Stimulated activated memory B cell treated with anti-CD40 and anti-IgM and Interleukin-4, amounts not matched to agents 10 μg/mL and 1 μg/mL and 100 μg/mL, for 72 hours (primary cell): ENCODE measurements around the gene RASGRF1.
A peak's percentile ranks its signal among the peaks of the same experiment; 100 is the strongest.

Experiments used
- ATAC-seq: fragments of 150-1000 bp; cut with Tn5 transposase; 2 replicates; pipeline ENCODE4 v1.10.0; 2021
- H3K27ac Mint-ChIP-seq: one replicate; pipeline ENCODE4 v1.8.0; 2022; ENCODE audit warnings: mild to moderate bottlenecking, mixed read lengths
- H3K27me3 Mint-ChIP-seq: one replicate; pipeline ENCODE4 v1.8.0; 2022; ENCODE audit warnings: mixed read lengths
- H3K36me3 Mint-ChIP-seq: one replicate; pipeline ENCODE4 v1.8.0; 2022; ENCODE audit warnings: mixed read lengths
- H3K4me1 Mint-ChIP-seq: one replicate; pipeline ENCODE4 v1.8.0; 2022; ENCODE audit warnings: mixed read lengths
- H3K4me3 Mint-ChIP-seq: one replicate; pipeline ENCODE4 v1.8.0; 2022; ENCODE audit warnings: mild to moderate bottlenecking, moderate library complexity, mixed read lengths
- H3K9me3 Mint-ChIP-seq: one replicate; pipeline ENCODE4 v1.8.0; 2022; ENCODE audit warnings: mixed read lengths

RASGRF1 gene

GRCh38 chr15:78969687-78970349 is 120.8 kb downstream of the RASGRF1 start:
- Mint-ChIP-seq H3K9me3 (no peaks in the 10 kb centered on the region), H3K4me3 (no peak overlapping the region), H3K27ac (no peak overlapping the region), H3K36me3 (peaks cover 7% of the 10 kb centered on the region), H3K4me1 (peaks cover 5% of the 10 kb centered on the region), H3K27me3 (no peaks in the 10 kb centered on the region)
- ATAC-seq, result no peak

- Mint-ChIP-seq H3K27ac (peak overlapping the region; percentile 6), H3K27me3 (no peaks in the 10 kb centered on the region), H3K9me3 (no peaks in the 10 kb centered on the region), H3K36me3 (peaks cover 7% of the 10 kb centered on the region), H3K4me3 (no peak overlapping the region), H3K4me1 (peaks cover 5% of the 10 kb centered on the region)
- no peak for ATAC-seq
Observed at GRCh38 chr15:78968539-78969271, 121.9 kb downstream of the RASGRF1 start.

GRCh38 chr15:78968114-78968513 is 122.5 kb downstream of the RASGRF1 start:
- Mint-ChIP-seq H3K36me3 (peaks cover 7% of the 10 kb centered on the region), H3K27me3 (no peaks in the 10 kb centered on the region), H3K9me3 (no peaks in the 10 kb centered on the region), H3K4me3 (no peak overlapping the region), H3K4me1 (peaks cover 5% of the 10 kb centered on the region), H3K27ac (no peak overlapping the region)
- no peak for ATAC-seq

DNA sequence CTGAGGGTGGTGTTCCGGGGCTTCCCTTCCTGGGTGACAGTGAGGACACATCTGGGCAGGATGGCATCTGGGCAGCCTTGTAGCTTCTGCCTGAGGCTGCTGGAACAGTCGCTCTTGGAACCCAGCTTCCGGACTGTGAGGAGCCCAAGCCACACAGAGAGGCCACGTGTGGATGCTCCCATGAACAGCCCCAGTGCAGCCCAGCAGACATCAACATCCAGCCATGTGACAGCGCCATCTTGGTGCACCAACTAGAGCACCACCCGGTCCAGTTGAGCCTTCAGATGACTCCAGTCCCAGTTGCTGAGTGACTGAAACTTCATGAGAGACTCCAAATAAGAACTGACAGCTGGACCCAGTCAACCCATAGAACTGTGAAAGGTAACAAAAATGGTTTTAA is 130.3 kb downstream of the RASGRF1 start:
- no peak overlapping the region for H3K27ac Mint-ChIP-seq
- no peak overlapping the region for H3K4me3 Mint-ChIP-seq
- H3K27me3 Mint-ChIP-seq, result no peaks in the 10 kb centered on the region
- H3K4me1 Mint-ChIP-seq, result no peaks in the 10 kb centered on the region
- ATAC-seq, result no peak
- peaks cover 6% of the 10 kb centered on the region for H3K36me3 Mint-ChIP-seq
- H3K9me3 Mint-ChIP-seq, result no peaks in the 10 kb centered on the region

- H3K9me3 Mint-ChIP-seq, result no peaks in the 10 kb centered on the region
- H3K4me3 Mint-ChIP-seq, result no peak overlapping the region
- peaks cover 6% of the 10 kb centered on the region for H3K36me3 Mint-ChIP-seq
- no peak for ATAC-seq
- no peak overlapping the region for H3K27ac Mint-ChIP-seq
- no peaks in the 10 kb centered on the region for H3K4me1 Mint-ChIP-seq
- no peaks in the 10 kb centered on the region for H3K27me3 Mint-ChIP-seq
Observed at GRCh38 chr15:78959360-78959759, 131.2 kb downstream of the RASGRF1 start.

- Mint-ChIP-seq H3K27ac (no peak overlapping the region), H3K4me3 (no peak overlapping the region), H3K36me3 (peaks cover 6% of the 10 kb centered on the region), H3K9me3 (no peaks in the 10 kb centered on the region), H3K4me1 (peaks cover 6% of the 10 kb centered on the region), H3K27me3 (no peaks in the 10 kb centered on the region)
- no peak for ATAC-seq
Observed at GRCh38 chr15:78957416-78958093, 133.0 kb downstream of the RASGRF1 start.

- Mint-ChIP-seq H3K9me3 (no peaks in the 10 kb centered on the region), H3K4me1 (peaks cover 12% of the 10 kb centered on the region), H3K27me3 (no peaks in the 10 kb centered on the region), H3K36me3 (peaks cover 6% of the 10 kb centered on the region), H3K27ac (no peak overlapping the region), H3K4me3 (no peak overlapping the region)
- no peak for ATAC-seq
Observed at GRCh38 chr15:78956937-78957336, 133.6 kb downstream of the RASGRF1 start.

GRCh38 chr15:78955355-78955754 is 135.2 kb downstream of the RASGRF1 start:
- Mint-ChIP-seq H3K9me3 (no peaks in the 10 kb centered on the region), H3K36me3 (no peaks in the 10 kb centered on the region), H3K4me3 (no peak overlapping the region), H3K27me3 (no peaks in the 10 kb centered on the region), H3K4me1 (peaks cover 24% of the 10 kb centered on the region), H3K27ac (no peak overlapping the region)
- no peak for ATAC-seq

GRCh38 chr15:78951841-78952238 is 138.7 kb downstream of the RASGRF1 start:
- H3K36me3 Mint-ChIP-seq, result no peaks in the 10 kb centered on the region
- peaks cover 24% of the 10 kb centered on the region for H3K4me1 Mint-ChIP-seq
- no peaks in the 10 kb centered on the region for H3K27me3 Mint-ChIP-seq
- H3K4me3 Mint-ChIP-seq, result peak overlapping the region; percentile 22
- no peak for ATAC-seq
- H3K27ac Mint-ChIP-seq, result peak overlapping the region; percentile 61
- H3K9me3 Mint-ChIP-seq, result no peaks in the 10 kb centered on the region

GRCh38 chr15:78950902-78951840 is 139.4 kb downstream of the RASGRF1 start:
- Mint-ChIP-seq H3K9me3 (no peaks in the 10 kb centered on the region), H3K4me3 (peak overlapping the region; percentile 22), H3K4me1 (peaks cover 27% of the 10 kb centered on the region), H3K27ac (peak overlapping the region; percentile 61), H3K27me3 (no peaks in the 10 kb centered on the region), H3K36me3 (no peaks in the 10 kb centered on the region)
- ATAC-seq, result peak; percentile 89

DNA sequence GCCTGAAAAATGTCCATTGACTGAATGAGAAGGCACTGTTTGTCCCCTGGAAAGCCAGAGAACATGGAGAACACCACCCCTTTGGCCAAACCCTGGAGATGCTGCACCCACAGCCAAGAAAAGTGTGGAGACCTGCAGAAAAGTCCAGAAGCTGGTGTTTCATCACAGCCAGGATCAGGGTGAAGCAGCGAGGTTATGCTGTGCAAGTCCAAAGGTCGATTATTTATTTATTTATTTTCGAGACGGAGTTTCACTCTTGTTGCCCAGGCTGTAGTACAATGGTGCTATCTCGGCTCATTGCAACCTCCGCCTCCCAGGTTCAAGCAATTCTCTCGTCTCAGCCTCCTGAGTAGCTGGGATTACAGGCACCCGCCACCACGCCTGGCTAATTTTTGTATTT is 140.2 kb downstream of the RASGRF1 start:
- H3K27ac Mint-ChIP-seq, result no peak overlapping the region
- H3K4me3 Mint-ChIP-seq, result no peak overlapping the region

DNA sequence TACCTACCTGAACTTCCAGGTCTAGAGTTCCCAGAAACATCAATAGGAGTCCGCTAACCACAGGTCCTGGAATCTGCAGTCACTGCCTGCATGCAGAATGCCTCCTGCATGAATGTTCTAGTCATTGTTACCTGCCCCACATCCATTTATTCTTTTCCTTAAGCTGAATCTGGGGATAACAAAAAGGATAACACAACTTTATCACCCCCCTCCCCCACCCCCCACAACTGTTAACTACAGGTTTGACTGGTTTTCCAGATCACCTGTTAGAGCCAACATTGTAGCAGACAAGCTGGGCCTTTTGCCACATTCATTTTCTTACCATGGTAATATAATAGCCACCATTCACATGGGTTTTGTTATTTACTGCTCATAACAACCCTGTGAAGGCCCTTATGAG is 141.1 kb downstream of the RASGRF1 start:
- Mint-ChIP-seq H3K36me3 (no peaks in the 10 kb centered on the region), H3K4me3 (no peak overlapping the region), H3K27ac (no peak overlapping the region), H3K9me3 (no peaks in the 10 kb centered on the region), H3K4me1 (peaks cover 39% of the 10 kb centered on the region), H3K27me3 (no peaks in the 10 kb centered on the region)
- ATAC-seq, result no peak

More for the DNA sequence above, 140.2 kb downstream of the RASGRF1 start:
- Mint-ChIP-seq H3K9me3 (no peaks in the 10 kb centered on the region), H3K4me1 (peaks cover 35% of the 10 kb centered on the region), H3K27me3 (no peaks in the 10 kb centered on the region), H3K36me3 (no peaks in the 10 kb centered on the region)
- ATAC-seq, result no peak

- H3K36me3 Mint-ChIP-seq, result peaks cover 17% of the 10 kb centered on the region
- no peak overlapping the region for H3K4me3 Mint-ChIP-seq
- peak overlapping the region; percentile 31 for H3K27ac Mint-ChIP-seq
- no peaks in the 10 kb centered on the region for H3K9me3 Mint-ChIP-seq
- H3K27me3 Mint-ChIP-seq, result no peaks in the 10 kb centered on the region
- peaks cover 36% of the 10 kb centered on the region for H3K4me1 Mint-ChIP-seq
- ATAC-seq, result no peak
Observed at GRCh38 chr15:78947506-78947905, 143.1 kb downstream of the RASGRF1 start.

DNA sequence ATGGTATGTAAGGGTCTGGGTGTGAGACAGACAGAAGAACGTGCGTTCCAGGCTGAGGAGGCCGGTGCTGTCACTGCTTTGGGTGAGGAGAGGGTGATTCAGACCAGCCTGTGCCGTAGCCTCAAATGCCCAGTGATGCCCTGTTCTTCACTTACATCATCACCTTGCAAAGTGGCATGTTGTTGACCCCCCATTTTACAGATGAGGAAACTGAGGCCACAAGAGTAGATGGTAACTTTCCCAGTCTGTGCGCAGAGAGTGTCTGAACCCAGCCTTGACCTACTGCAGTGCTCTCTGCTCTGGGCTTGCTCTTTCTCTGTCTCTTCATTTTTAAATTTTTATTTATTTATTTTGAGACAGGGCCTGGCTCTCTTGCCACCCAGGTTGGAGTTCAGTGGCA is 144.1 kb downstream of the RASGRF1 start:
- H3K4me1 Mint-ChIP-seq, result peaks cover 31% of the 10 kb centered on the region
- H3K27me3 Mint-ChIP-seq, result no peaks in the 10 kb centered on the region

More for the DNA sequence above, 144.1 kb downstream of the RASGRF1 start:
- no peaks in the 10 kb centered on the region for H3K9me3 Mint-ChIP-seq
- ATAC-seq, result no peak
- peak overlapping the region; percentile 93 for H3K27ac Mint-ChIP-seq
- peaks cover 27% of the 10 kb centered on the region for H3K36me3 Mint-ChIP-seq
- peak overlapping the region; percentile 52 for H3K4me3 Mint-ChIP-seq
